GM19025 (cell line): ENCODE measurements around the gene PCYOX1L.

ENCODE experiments used
- ATAC-seq: cut with Tn5 transposase; IDR thresholded peaks from one replicate; pipeline ENCODE4 v1.9.1; 2021; ENCODE audit warnings: mild to moderate bottlenecking, low read depth, moderate library complexity; ENCODE audit not compliant: unreplicated experiment

PCYOX1L gene

DNA sequence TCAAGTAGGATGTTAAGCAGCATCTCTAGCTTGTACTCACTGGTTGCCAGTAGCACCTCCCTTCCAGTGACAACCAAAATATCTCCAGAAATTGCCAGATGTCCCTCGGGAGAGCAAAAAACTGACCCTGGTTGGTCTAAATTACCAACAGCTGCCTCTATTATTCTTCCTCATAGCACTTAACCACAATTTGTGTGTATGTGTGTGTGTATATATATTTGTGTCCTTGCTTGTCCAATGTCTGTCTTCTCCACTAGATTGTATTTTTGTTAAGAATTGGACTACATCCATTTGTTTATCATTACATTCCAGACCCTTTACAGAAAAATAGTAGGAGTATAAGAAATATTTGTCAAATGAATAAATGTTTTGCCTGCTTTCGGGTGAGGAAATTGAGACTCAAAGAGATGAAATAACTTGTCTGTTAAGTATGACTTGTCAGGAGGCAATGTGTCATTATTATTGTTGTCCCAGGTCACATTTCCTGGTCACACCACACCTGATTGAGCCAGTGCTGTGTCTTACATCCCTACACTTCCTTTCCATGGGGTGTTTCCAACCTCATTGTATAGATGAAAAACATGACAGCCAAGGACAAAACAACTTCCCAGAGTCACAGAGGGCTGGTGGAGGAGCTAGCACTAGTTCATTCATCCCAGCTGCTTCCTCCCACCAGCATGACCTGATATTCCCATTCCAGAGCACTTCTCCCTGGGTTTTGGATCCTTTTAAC lies 24.0 kb upstream of the PCYOX1L start:
- no peak for ATAC-seq

DNA sequence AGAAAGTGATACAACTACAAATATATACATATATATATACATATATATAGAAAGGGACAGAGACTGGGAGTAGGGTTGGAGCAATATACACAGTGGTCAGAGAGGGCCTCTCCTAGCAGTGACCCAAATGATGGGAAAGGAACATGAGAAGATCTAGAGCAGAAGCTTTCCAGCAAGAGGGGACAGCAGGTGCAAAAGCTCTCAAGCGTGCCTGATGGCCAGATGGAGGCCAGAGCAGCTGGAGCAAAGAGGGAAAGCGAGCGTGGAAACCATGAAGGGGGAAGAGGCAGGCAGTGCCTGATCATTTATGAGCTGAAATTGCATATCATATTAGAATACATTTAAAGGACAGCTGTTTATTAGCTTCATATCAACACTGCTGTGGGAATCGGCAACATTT lies 20.1 kb upstream of the PCYOX1L start:
- no peak for ATAC-seq

GRCh38 chr5:149338364-149338763 lies 19.5 kb upstream of the PCYOX1L start:
- ATAC-seq, result no peak

- no peak for ATAC-seq
Observed at GRCh38 chr5:149340920-149341319, 16.9 kb upstream of the PCYOX1L start.

GRCh38 chr5:149341876-149342275 lies 16.0 kb upstream of the PCYOX1L start:
- ATAC-seq, result no peak

DNA sequence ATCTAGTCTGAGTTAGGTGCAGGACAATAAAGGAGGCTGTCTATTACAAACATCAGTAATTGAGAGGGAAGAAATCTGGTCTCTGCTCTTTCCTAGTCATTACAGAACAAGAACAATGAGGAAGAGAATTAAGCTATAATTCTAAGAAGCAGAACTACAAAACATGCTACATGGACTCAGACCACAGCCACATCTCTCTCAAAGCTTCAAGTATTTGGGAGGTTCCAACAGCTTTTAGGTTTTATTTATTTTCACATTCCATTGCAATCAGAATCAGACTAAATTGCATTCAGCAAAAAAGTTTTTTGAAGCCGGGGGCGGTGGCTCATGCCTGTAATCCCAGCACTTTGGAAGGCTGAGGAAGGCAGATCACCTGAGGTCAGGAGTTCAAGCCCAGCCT lies 13.7 kb upstream of the PCYOX1L start:
- ATAC-seq, result no peak

DNA sequence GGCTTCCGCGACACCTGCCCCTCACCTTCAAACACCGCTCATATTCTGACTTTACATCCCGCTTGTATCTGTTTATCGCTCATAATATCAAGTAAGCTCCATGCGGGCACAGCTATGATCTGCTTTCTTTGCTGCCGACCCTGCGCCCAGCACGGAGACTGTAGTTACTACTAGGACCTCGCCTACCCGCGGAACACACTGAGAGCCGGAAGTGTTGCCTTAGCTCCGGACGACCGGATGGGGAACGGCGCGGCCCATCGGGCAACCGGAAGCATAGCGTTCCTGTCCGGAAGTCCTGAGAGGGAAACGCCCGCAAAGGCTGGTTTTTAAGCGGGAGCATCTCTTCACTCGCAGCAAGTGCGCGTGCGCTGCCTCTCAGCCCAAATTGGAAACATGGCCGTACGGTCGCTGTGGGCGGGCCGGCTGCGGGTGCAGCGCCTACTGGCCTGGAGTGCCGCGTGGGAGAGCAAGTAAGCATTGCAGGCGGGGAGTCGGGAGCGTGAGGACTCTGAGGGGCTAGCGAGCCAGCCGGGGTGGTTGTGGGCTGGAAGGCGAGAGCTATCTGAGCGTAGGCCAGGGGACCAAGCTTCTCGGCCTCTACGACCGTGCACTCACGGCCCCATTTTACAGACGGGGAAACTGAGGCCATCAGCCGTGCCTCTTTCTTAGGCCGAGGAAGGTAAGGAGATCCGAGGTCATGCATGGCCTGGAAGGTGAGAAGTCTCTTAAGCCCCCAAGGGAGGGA lies 12.5 kb upstream of the PCYOX1L start, which contains the start of gene GRPEL2:
GRPEL2 (plus strand) TSS at position 353 of the 745 bp plus-strand sequence; CDS start at position 394, 41 bp downstream.
- ATAC-seq, result peak; percentile 94

DNA sequence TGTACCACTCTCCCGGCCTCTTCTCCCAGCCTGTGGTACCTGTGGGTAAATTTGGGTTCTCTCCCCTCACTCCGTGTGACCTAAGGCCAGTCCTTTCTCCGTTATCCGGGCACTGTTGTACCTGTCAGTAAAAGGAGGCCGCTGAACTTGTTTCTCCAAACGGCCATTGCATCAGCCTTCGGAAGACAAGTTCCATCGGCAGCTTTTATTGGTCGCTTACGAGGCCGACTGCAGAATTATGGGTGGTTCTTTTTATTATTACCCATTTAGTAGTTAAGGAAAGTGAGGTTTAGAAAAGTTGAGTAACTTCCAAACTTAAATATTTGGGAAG lies 12.0 kb upstream of the PCYOX1L start:
- ATAC-seq, result no peak

- no peak for ATAC-seq
Observed at GRCh38 chr5:149348518-149348917, 9.3 kb upstream of the PCYOX1L start.

GRCh38 chr5:149349382-149349781 lies 8.5 kb upstream of the PCYOX1L start:
- no peak for ATAC-seq

- ATAC-seq, result no peak
Observed at GRCh38 chr5:149352169-149352568, 5.7 kb upstream of the PCYOX1L start.

DNA sequence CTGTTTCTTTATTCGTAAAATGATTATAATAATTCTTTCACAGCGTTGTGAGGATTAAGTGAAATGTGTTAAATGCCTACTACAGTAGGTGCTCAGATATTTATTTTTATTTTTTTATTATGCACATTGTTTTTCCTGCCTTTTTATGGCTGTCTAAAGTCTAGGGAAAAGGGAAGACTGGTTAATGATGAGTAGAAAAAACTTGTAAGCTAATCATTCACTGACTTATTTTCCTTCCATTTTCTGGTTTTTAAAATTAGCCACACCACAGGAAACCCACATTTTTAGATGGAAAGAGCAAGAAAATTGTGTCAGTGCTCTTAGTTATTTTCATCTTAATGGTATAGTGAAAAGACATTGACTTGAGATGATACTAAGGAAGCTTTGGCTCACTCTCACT lies 3.9 kb upstream of the PCYOX1L start:
- no peak for ATAC-seq

DNA sequence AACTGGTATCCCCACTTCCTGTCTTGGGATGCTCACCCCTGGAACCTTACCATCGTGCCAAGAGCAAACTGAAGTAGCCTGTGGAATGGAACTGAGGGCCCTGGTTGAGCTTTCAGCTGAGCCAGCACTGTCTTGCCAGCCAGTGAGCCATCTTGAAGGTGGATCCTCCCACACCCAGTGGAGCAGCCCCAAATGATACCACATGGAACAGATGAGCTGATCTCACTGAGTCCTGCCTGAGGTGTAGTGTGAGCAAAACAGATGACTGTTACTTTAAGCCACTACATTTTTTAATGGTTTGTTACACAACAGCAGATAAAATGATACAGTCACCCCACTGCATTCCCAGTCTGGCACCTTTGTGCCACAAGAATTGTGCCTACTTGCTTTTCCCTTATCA lies 2.2 kb upstream of the PCYOX1L start:
- ATAC-seq, result no peak

GRCh38 chr5:149356391-149356790 lies 1.5 kb upstream of the PCYOX1L start:
- no peak for ATAC-seq

- ATAC-seq, result peak; percentile 1
Observed at GRCh38 chr5:149358294-149358651, 427 bp downstream of the PCYOX1L start.

DNA sequence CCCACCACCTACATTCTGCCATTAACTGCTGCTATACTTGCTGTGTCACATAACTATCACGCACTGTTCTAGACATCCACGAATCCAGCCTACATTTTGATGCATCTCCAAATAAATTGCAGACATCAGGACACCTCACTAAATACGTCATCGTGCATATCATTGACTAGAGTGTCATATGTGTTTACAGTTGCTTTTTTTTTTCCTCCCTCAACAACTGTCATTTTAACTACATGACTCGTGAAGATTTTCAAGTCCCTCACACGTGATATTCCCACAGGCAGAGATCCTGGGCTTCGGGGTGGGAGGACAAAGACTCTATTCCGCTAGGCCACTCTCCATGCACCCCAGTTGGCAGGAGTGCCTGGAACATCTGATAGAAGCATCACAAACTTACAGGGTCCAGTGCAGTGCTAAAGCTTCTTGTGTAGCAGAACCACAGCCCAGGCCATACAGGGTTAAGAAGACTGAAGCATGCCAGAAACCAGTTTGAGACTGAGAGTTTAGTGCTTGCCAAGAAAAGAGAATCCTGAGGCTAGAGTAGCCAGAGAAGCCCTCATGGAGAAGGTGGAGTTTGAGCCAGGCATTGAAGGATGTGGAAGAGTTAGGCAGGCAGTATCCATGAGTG lies 1.1 kb downstream of the PCYOX1L start:
- no peak for ATAC-seq

DNA sequence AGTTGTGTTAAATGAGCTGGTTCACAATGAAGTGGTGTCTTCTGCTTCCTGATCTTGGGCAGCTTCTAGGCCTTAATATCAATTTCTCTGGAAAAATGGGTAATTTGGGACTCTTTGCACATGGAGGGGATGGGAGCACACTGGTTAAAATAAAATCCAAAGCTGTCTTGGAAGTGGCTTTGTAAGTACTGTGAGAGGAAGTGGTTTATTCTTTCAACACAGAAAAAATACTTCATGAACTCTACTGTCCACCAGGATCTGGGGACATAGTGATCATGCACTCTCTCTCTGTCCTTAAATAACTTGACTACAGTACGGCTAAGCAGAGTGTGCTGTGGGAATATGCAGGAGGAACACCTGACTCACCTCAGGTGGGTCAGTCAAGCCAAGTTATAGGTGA lies 2.4 kb downstream of the PCYOX1L start:
- no peak for ATAC-seq

DNA sequence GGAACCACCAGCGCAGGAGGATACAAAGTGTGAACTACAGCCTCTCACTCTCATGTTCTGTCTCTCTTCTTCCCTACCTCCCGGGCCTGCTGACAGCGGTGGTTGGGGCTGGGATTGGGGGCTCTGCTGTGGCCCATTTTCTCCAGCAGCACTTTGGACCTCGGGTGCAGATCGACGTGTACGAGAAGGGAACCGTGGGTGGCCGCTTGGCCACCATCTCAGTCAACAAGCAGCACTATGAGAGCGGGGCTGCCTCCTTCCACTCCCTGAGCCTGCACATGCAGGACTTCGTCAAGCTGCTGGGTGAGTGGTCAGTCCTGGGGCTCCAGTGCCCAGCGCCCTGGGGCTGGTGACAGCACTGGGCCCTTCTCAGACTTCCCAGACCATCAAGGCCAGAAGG lies 4.7 kb downstream of the PCYOX1L start:
- ATAC-seq, result no peak

- no peak for ATAC-seq
Observed at GRCh38 chr5:149363358-149363757, 5.5 kb downstream of the PCYOX1L start.

- no peak for ATAC-seq
Observed at GRCh38 chr5:149363936-149364335, 6.1 kb downstream of the PCYOX1L start.

DNA sequence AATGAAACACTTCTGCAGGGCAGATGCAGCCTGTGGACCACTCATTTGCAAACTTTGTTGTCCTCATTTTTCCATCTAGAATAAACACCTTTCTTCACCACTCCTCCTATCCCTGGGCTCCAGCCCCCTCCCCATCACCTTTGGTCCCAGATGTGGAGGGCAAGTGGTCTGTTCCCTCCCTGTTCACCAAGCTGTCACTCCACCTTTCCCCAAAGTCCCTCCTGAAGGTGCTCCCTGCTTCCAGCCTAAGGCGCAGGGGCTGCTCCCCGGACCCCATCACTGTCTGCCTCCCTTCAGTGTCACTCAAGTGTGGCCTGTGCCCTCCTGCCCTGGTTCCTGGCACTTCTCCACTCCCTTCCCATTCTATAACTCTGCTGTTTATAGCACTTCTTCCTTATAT lies 6.9 kb downstream of the PCYOX1L start:
- ATAC-seq, result no peak

DNA sequence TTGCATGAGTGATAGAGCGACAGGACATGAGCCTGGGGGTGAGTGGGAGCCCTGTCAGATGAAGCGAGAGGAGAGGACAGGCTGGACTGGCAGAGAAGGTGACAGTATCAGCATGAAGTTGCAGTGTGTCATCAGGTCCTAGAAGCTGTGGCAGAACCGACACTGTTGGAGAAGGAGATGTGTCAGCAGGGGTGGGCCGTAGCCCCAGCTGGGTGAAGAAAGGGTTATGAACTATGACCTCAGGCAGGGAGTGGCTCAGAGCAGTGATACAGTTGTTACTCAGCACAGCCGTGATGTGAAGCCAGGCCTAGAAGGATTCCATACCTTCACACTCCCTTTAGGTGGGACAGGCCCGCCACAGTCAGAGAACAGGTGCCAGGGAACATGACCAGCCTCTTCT lies 7.6 kb downstream of the PCYOX1L start:
- ATAC-seq, result no peak
